GM12875 (cell line): ENCODE data around the gene SIT1.
A peak's percentile ranks its signal among the peaks of the same experiment; 100 is the strongest.

Experiments used
- H3K4me3 ChIP-seq: one replicate; pipeline ENCODE4 v1.5.1; 2011; ENCODE audit warnings: low read depth, low read length, control low read depth
- CTCF ChIP-seq: IDR thresholded peaks from 2 replicates; pipeline ENCODE4 v1.5.1; 2011; ENCODE audit warnings: low read depth, mild to moderate bottlenecking, control low read depth, inconsistent platforms, low read length, moderate library complexity, borderline replicate concordance; ENCODE audit not compliant: insufficient read depth

SIT1 gene

DNA sequence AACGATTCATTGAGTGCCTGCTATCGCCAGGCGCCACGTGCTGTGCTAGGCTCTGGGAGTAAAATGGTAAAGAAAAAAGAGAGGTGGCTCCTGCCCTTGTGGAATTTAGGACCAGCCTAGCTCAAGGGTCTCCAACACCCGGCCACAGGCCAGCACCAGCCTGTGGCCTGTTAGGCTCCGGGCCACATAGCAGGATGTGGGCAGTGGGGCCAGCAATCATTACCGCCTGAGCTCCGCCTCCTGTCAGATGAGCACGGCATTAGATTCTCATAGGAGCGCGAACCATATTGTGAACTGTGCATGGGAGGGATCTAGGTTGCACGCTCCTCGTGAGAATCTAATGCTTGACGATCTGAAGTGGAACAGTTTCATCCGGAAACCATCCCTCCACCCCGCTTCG, 5.6 kb upstream of the SIT1 start:
- TF ChIP-seq CTCF = no peak
- no peak overlapping the region for H3K4me3 ChIP-seq

DNA sequence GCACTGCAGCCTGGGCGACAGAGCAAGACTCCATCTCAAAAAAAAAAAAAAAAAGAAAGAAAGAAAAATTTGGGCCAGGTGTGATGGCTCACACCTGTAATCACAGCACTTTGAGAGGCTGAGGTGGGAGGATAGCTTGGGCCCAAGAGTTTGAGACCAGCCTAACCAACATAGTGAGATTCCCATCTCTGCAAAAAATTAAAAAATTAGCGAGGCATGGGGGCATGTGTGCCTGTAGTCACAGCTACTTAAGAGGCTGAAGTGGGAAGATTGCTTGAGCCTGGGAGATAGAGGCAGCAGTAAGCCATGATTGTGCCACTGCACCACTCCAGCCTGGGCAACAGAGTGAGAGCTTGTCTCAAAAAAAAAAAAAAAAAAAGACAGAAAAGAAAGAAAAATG, 2.9 kb upstream of the SIT1 start:
- H3K4me3 ChIP-seq = no peak overlapping the region
- no peak for TF ChIP-seq CTCF

DNA sequence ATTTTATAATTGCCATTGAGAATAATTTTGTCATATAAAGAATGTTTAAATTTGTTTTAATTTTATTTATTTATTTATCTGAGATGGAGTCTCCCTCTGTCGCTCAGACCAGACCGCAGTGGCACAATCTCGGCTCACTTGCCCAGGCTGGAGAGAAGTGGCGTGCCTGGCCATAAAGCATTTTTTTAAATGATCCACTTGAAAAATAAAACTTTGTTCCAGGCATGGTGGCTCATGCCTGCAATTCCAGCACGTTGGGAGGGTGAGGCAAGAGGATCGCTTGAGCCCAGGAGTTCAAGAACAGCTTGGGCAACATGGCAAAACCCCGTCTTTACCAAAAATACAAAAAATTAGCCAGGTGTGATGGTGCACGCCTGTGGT, 2.1 kb upstream of the SIT1 start:
- H3K4me3 ChIP-seq = no peak overlapping the region
- no peak for TF ChIP-seq CTCF

- H3K4me3 ChIP-seq = no peak overlapping the region
- no peak for TF ChIP-seq CTCF
These were observed 1.5 kb upstream of the SIT1 start for GRCh38 chr9:35651956-35652828.

GRCh38 chr9:35649431-35650340, 1.0 kb downstream of the SIT1 start:
- H3K4me3 ChIP-seq = peak overlapping the region; percentile 75
- TF ChIP-seq CTCF = no peak

GRCh38 chr9:35646533-35647265, 4.0 kb downstream of the SIT1 start:
- peak; percentile 97 for TF ChIP-seq CTCF
- peak overlapping the region; percentile 58 for H3K4me3 ChIP-seq
